PC-9 (cell line): ENCODE results near the gene NPTX1. TPM values are rescaled to one million over a fixed set of nuclear protein-coding genes. Genes with fewer than 3 reads are reported as not detected.

Experiments
- BruUV-seq: library from RNA; stranded (reverse); fragments of 400-500 nt; replicated peaks from 2 replicates; lab custom pipeline; 2021; lab: Mats Ljungman, UMichigan
- CTCF ChIA-PET: fragments of 300-600 bp; sonication (Branson Sonifier 250); formaldehyde crosslinking; loops from one replicate; lab custom pipeline; 2022; ENCODE audit warnings: antibody characterized with exemption; lab: Charles Lee
- POLR2A ChIA-PET: fragments of 300-600 bp; sonication (Branson Sonifier 250); formaldehyde crosslinking; loops from one replicate; lab custom pipeline; 2022; ENCODE audit warnings: antibody characterized with exemption; ENCODE audit not compliant: unreplicated experiment; lab: Charles Lee
- DNase-seq, 2 experiments: peaks; one replicate each; pipeline versions ENCODE4 v3.0.0 to v3.0.0-alpha.2; 2015 to 2022; ENCODE audit warnings: mixed read lengths in 1 of 2
- H2AFZ ChIP-seq: fragments of 200-600 bp; sonication (generic); 2 replicates; pipeline ENCODE4 v1.8.1; 2017; ENCODE audit warnings: antibody characterized with exemption
- H3F3A ChIP-seq: fragments of 200-600 bp; sonication (generic); 2 replicates; pipeline ENCODE4 v1.8.1; 2017; ENCODE audit warnings: antibody characterized with exemption, mild to moderate bottlenecking, low read depth; ENCODE audit not compliant: insufficient read depth
- H3K27ac ChIP-seq: fragments of 200-600 bp; sonication (generic); 2 replicates; pipeline ENCODE4 v1.6.1; 2016; ENCODE audit warnings: mixed run types
- H3K27me3 ChIP-seq: fragments of 200-600 bp; sonication (generic); 2 replicates; pipeline ENCODE4 v1.6.1; 2016; ENCODE audit warnings: low read depth, mixed run types; ENCODE audit not compliant: insufficient read depth
- H3K36me3 ChIP-seq: fragments of 200-600 bp; sonication (generic); 2 replicates; pipeline ENCODE4 v1.6.1; 2016; ENCODE audit warnings: low read depth, mixed run types
- H3K4me1 ChIP-seq: fragments of 200-600 bp; sonication (generic); replicated peaks from 2 replicates; pipeline ENCODE4 v1.6.1; 2016; ENCODE audit warnings: mixed run types; ENCODE audit not compliant: insufficient read depth
- H3K4me2 ChIP-seq: fragments of 200-600 bp; sonication (generic); 2 replicates; pipeline ENCODE4 v1.6.1; 2017; ENCODE audit warnings: mixed run types
- H3K4me3 ChIP-seq: fragments of 200-600 bp; sonication (generic); 2 replicates; pipeline ENCODE4 v1.6.1; 2016; ENCODE audit warnings: mixed run types
- H3K79me2 ChIP-seq: fragments of 200-600 bp; sonication (generic); 2 replicates; pipeline ENCODE4 v1.6.1; 2017; ENCODE audit warnings: low read depth, mixed run types
- H3K9me2 ChIP-seq: fragments of 200-600 bp; sonication (generic); 2 replicates; pipeline ENCODE4 v1.8.1; 2017; ENCODE audit warnings: mild to moderate bottlenecking; ENCODE audit not compliant: insufficient read depth
- H3K9me3 ChIP-seq: fragments of 200-600 bp; sonication (generic); 2 replicates; pipeline ENCODE4 v1.8.1; 2016; ENCODE audit warnings: low read depth; ENCODE audit not compliant: insufficient read depth
- H4K20me1 ChIP-seq: fragments of 200-600 bp; sonication (generic); 2 replicates; pipeline ENCODE4 v1.8.1; 2017; ENCODE audit not compliant: insufficient read depth
- CTCF ChIP-seq: fragments of 200-600 bp; sonication (generic); conservative IDR thresholded peaks from 2 replicates; pipeline ENCODE4 v1.6.1; 2017; ENCODE audit warnings: mixed run types, antibody characterized with exemption, mild to moderate bottlenecking, moderate library complexity
- EZH2 ChIP-seq: fragments of 200-600 bp; sonication (generic); IDR thresholded peaks from 2 replicates; pipeline ENCODE4 v1.8.0; 2017; ENCODE audit warnings: antibody characterized with exemption, low read depth
- intact Hi-C: fragments of 100-400 bp; cut with micrococcal nuclease; formaldehyde crosslinking; loops from one replicate; pipeline ENCODE4 v1.10.0; 2022; ENCODE audit not compliant: unreplicated experiment
- total RNA-seq: library from RNA; stranded (reverse); gene quantifications from 2 replicates; pipeline ENCODE4 v1.2.3, GENCODE V29; 2021

Gene NPTX1
- total RNA-seq, 1 experiment from 2014 or later = 6.9 TPM

- Histone ChIP-seq H2AFZ (no peak overlapping the region), H3K9me2 (no peaks in the 10 kb centered on the region), H3F3A (no peaks in the 10 kb centered on the region), H3K4me3 (no peak overlapping the region), H4K20me1 (no peaks in the 10 kb centered on the region), H3K27ac (no peak overlapping the region), H3K36me3 (no peaks in the 10 kb centered on the region), H3K79me2 (no peaks in the 10 kb centered on the region), H3K27me3 (peaks cover 6% of the 10 kb centered on the region; the same call in 1 of the 2 replicates), H3K9me3 (no peaks in the 10 kb centered on the region), H3K4me2 (no peak overlapping the region), H3K4me1 (no peaks in the 10 kb centered on the region)
- intact Hi-C loops = no loop called here
- TF ChIP-seq EZH2 (no peak), CTCF (no peak)
- no TSS peak for BruUV-seq
- ChIA-PET CTCF (no interaction called here), POLR2A (no interaction called here)
- no peak for DNase-seq
Measured at GRCh38 chr17:80441598-80442322, 34.6 kb downstream of the NPTX1 start.

GRCh38 chr17:80441133-80441578 lies 35.3 kb downstream of the NPTX1 start:
- H4K20me1 ChIP-seq = no peaks in the 10 kb centered on the region
- no peaks in the 10 kb centered on the region for H3K9me2 ChIP-seq
- no peaks in the 10 kb centered on the region for H3F3A ChIP-seq
- no peaks in the 10 kb centered on the region for H3K79me2 ChIP-seq
- H3K9me3 ChIP-seq = no peaks in the 10 kb centered on the region
- H3K4me3 ChIP-seq = no peak overlapping the region
- H3K27ac ChIP-seq = no peak overlapping the region
- H3K4me2 ChIP-seq = no peak overlapping the region
- intact Hi-C loops = no loop called here
- H3K4me1 ChIP-seq = no peaks in the 10 kb centered on the region
- no peaks in the 10 kb centered on the region for H3K36me3 ChIP-seq
- peak in 1 of 2 experiments; percentile 35 for DNase-seq
- ChIA-PET CTCF (no interaction called here), POLR2A (no interaction called here)
- BruUV-seq = no TSS peak
- peaks cover 6% of the 10 kb centered on the region; the same call in 1 of the 2 replicates for H3K27me3 ChIP-seq
- TF ChIP-seq EZH2 = no peak
- H2AFZ ChIP-seq = no peak overlapping the region

- no TSS peak for BruUV-seq
- no peak for DNase-seq
- Histone ChIP-seq H3K4me2 (no peak overlapping the region), H3K27ac (no peak overlapping the region), H3K9me3 (no peaks in the 10 kb centered on the region), H3F3A (no peaks in the 10 kb centered on the region), H3K36me3 (no peaks in the 10 kb centered on the region), H3K4me3 (no peak overlapping the region), H3K27me3 (peaks cover 3% of the 10 kb centered on the region; the same call in 1 of the 2 replicates), H4K20me1 (no peaks in the 10 kb centered on the region), H3K9me2 (no peaks in the 10 kb centered on the region), H2AFZ (no peak overlapping the region), H3K4me1 (no peaks in the 10 kb centered on the region), H3K79me2 (no peaks in the 10 kb centered on the region)
- intact Hi-C loops = no loop called here
- CTCF ChIA-PET = no interaction called here
- POLR2A ChIA-PET = no interaction called here
- no peak for TF ChIP-seq CTCF
- no peak for TF ChIP-seq EZH2
Measured at GRCh38 chr17:80439499-80439898, 36.9 kb downstream of the NPTX1 start.
